H9 (cell line): Measurements from ENCODE around the gene GOLGA8N. TPM values are rescaled to one million over a fixed set of nuclear protein-coding genes. Genes with fewer than 3 reads are reported as not detected.

Experiments
- DNase-seq: peaks from one replicate; pipeline ENCODE4 v3.0.0-alpha.2; 2017
- H2AFZ ChIP-seq: one replicate; pipeline ENCODE4 v1.6.1; 2013; ENCODE audit warnings: mild to moderate bottlenecking, low read length, control low read depth, moderate library complexity
- H2AK5ac ChIP-seq: 2 replicates; pipeline ENCODE4 v1.6.1; 2013; ENCODE audit warnings: low read length, control low read depth, mixed read lengths; ENCODE audit not compliant: insufficient read length
- H2BK120ac ChIP-seq: one replicate; pipeline ENCODE4 v1.6.1; 2013; ENCODE audit warnings: low read depth, mild to moderate bottlenecking, low read length, control low read depth, inconsistent platforms; ENCODE audit not compliant: poor library complexity, severe bottlenecking
- H2BK12ac ChIP-seq: 2 replicates; pipeline ENCODE4 v1.6.1; 2013; ENCODE audit warnings: low read length, control low read depth, mixed read lengths, low read depth; ENCODE audit not compliant: insufficient read length
- H2BK15ac ChIP-seq: 2 replicates; pipeline ENCODE4 v1.6.1; 2013; ENCODE audit warnings: low read depth, low read length, control low read depth
- H2BK20ac ChIP-seq: one replicate; pipeline ENCODE4 v1.6.1; 2013; ENCODE audit warnings: low read depth, mild to moderate bottlenecking, low read length, control low read depth, inconsistent platforms; ENCODE audit not compliant: poor library complexity, severe bottlenecking
- H2BK5ac ChIP-seq: 2 replicates; pipeline ENCODE4 v1.6.1; 2013; ENCODE audit warnings: low read length, control low read depth, mixed read lengths; ENCODE audit not compliant: insufficient read length
- H3K14ac ChIP-seq: 2 replicates; pipeline ENCODE4 v1.6.1; 2013; ENCODE audit warnings: low read length, control low read depth; ENCODE audit not compliant: insufficient read depth
- H3K18ac ChIP-seq: 2 replicates; pipeline ENCODE4 v1.6.1; 2013; ENCODE audit warnings: low read depth, mild to moderate bottlenecking, mixed read lengths, low read length, control low read depth; ENCODE audit not compliant: insufficient read length
- H3K23ac ChIP-seq: 2 replicates; pipeline ENCODE4 v1.6.1; 2013; ENCODE audit warnings: low read length, control low read depth, mixed read lengths, low read depth; ENCODE audit not compliant: insufficient read length
- H3K23me2 ChIP-seq: 2 replicates; pipeline ENCODE4 v1.6.1; 2013; ENCODE audit warnings: low read depth, mild to moderate bottlenecking, mixed read lengths, low read length, control low read depth; ENCODE audit not compliant: insufficient read length, poor library complexity, severe bottlenecking
- H3K27ac ChIP-seq: 2 replicates; pipeline ENCODE4 v1.5.1; 2013; ENCODE audit warnings: low read length, control low read depth, mixed read lengths, low read depth; ENCODE audit not compliant: insufficient read length
- H3K27me3 ChIP-seq: 2 replicates; pipeline ENCODE4 v1.6.1; 2013; ENCODE audit warnings: low read length, control low read depth, inconsistent platforms; ENCODE audit not compliant: insufficient read depth
- H3K4ac ChIP-seq: 2 replicates; pipeline ENCODE4 v1.6.1; 2013; ENCODE audit warnings: low read depth, mild to moderate bottlenecking, control low read depth, inconsistent platforms, low read length, moderate library complexity
- H3K4me1 ChIP-seq: 2 replicates; pipeline ENCODE4 v1.6.1; 2013; ENCODE audit warnings: low read length, control low read depth, inconsistent platforms; ENCODE audit not compliant: insufficient read depth
- H3K4me2 ChIP-seq: 2 replicates; pipeline ENCODE4 v1.6.1; 2013; ENCODE audit warnings: low read length, control low read depth, mixed read lengths; ENCODE audit not compliant: insufficient read length, insufficient read depth
- H3K56ac ChIP-seq: 2 replicates; pipeline ENCODE4 v1.6.1; 2013; ENCODE audit warnings: low read depth, mild to moderate bottlenecking, mixed read lengths, low read length, control low read depth; ENCODE audit not compliant: insufficient read length
- H3K79me1 ChIP-seq: 2 replicates; pipeline ENCODE4 v1.6.1; 2013; ENCODE audit warnings: low read depth, mild to moderate bottlenecking, moderate library complexity, low read length, control low read depth, inconsistent platforms; ENCODE audit not compliant: insufficient read depth, poor library complexity, severe bottlenecking
- H3K79me2 ChIP-seq: 2 replicates; pipeline ENCODE4 v1.6.1; 2013; ENCODE audit warnings: low read length, control low read depth, inconsistent platforms; ENCODE audit not compliant: insufficient read depth
- H3K9ac ChIP-seq: 2 replicates; pipeline ENCODE4 v1.6.1; 2013; ENCODE audit warnings: low read length, control low read depth, mixed read lengths; ENCODE audit not compliant: insufficient read length; ENCODE audit errors: extremely low read depth
- H3K9me3 ChIP-seq: one replicate; pipeline ENCODE4 v1.6.1; 2013; ENCODE audit warnings: low read depth, low read length, inconsistent platforms; ENCODE audit not compliant: control insufficient read depth
- H3T11ph ChIP-seq: one replicate; pipeline ENCODE4 v1.6.1; 2013; ENCODE audit warnings: mild to moderate bottlenecking, low read length, control low read depth, inconsistent platforms
- H4K20me1 ChIP-seq: one replicate; pipeline ENCODE4 v1.6.1; 2013; ENCODE audit not compliant: control insufficient read depth, insufficient read length, insufficient read depth
- H4K5ac ChIP-seq: 2 replicates; pipeline ENCODE4 v1.6.1; 2013; ENCODE audit warnings: low read depth, mild to moderate bottlenecking, mixed read lengths, low read length, control low read depth; ENCODE audit not compliant: insufficient read length
- H4K8ac ChIP-seq: replicated peaks from 2 replicates; pipeline ENCODE4 v1.6.1; 2013; ENCODE audit warnings: low read length, control low read depth, mixed read lengths, low read depth; ENCODE audit not compliant: insufficient read length
- H4K91ac ChIP-seq: 2 replicates; pipeline ENCODE4 v1.6.1; 2013; ENCODE audit warnings: low read depth, mild to moderate bottlenecking, moderate library complexity, mixed read lengths, low read length, control low read depth; ENCODE audit not compliant: insufficient read length
- H3K27ac Mint-ChIP-seq, 3 experiments: 2 replicates in 2 of 3; 3 replicates in 1 of 3; pipeline ENCODE4 v1.8.0; 2020 to 2021; ENCODE audit warnings: mixed read lengths in 3 of 3, mild to moderate bottlenecking in 1 of 3, moderate library complexity in 1 of 3
- H3K27me3 Mint-ChIP-seq: 2 replicates; pipeline ENCODE4 v1.8.0; 2021; ENCODE audit warnings: low read depth, mild to moderate bottlenecking, moderate library complexity, mixed read lengths
- H3K36me3 Mint-ChIP-seq, 3 experiments: 2 replicates in 2 of 3; 3 replicates in 1 of 3; pipeline ENCODE4 v1.8.0; 2020 to 2021; ENCODE audit warnings: low read depth in 3 of 3, mixed read lengths in 3 of 3; ENCODE audit not compliant: insufficient read depth in 1 of 3
- H3K4me1 Mint-ChIP-seq, 2 experiments: 2 replicates each; pipeline ENCODE4 v1.8.0; 2020; ENCODE audit warnings: mixed read lengths in 2 of 2
- H3K4me3 Mint-ChIP-seq, 2 experiments: 2 replicates in 1 of 2; 3 replicates in 1 of 2; pipeline ENCODE4 v1.8.0; 2020 to 2021; ENCODE audit warnings: mild to moderate bottlenecking in 2 of 2, mixed read lengths in 2 of 2, moderate library complexity in 1 of 2
- H3K9me3 Mint-ChIP-seq, 2 experiments: 2 replicates in 1 of 2; 3 replicates in 1 of 2; pipeline ENCODE4 v1.8.0; 2020; ENCODE audit warnings: mild to moderate bottlenecking in 2 of 2, mixed read lengths in 2 of 2, moderate library complexity in 1 of 2
- CTCF ChIP-seq: fragments of 200-600 bp; sonication (generic); conservative IDR thresholded peaks from 3 replicates; pipeline ENCODE4 v1.8.0; 2021; ENCODE audit warnings: antibody characterized with exemption, mild to moderate bottlenecking
- WGBS: extraction: QIAGEN DNeasy Blood & Tissue Kit; methylation state at CpG from one replicate; pipeline ENCODE4 v1.1.7; 2013; ENCODE audit warnings: missing lambda C conversion rate, low lambda C conversion rate, mixed read lengths; ENCODE audit not compliant: insufficient read length; ENCODE audit errors: extremely low coverage; 5-methylcytosine and 5-hydroxymethylcytosine counted together
- total RNA-seq: library from RNA; stranded (reverse); gene quantifications from 2 replicates; pipeline ENCODE4 v1.2.1, GENCODE V29; 2021

GOLGA8N gene
- total RNA-seq, 1 experiment from 2014 or later = 0.50 TPM

GRCh38 chr15:32636410-32636809, 43.2 kb downstream of the GOLGA8N start:
- no peak overlapping the region for H3K23ac ChIP-seq
- no CpG with 5 or more reads among the region's 3 CpGs for WGBS
- no peaks in the 10 kb centered on the region for H3K9me3 ChIP-seq
- H3K4me1 ChIP-seq = no peaks in the 10 kb centered on the region
- Mint-ChIP-seq H3K27me3 (no peaks in the 10 kb centered on the region), H3K4me3 (no peak overlapping the region), H3K9me3 (no peaks in the 10 kb centered on the region), H3K36me3 (peaks cover 27 to 53% (median 49%) of the 10 kb centered on the region in 3 experiments), H3K4me1 (peaks cover 4% of the 10 kb centered on the region in 2 experiments), H3K27ac (no peak overlapping the region)
- H3K56ac ChIP-seq = no peak overlapping the region
- H3K27ac ChIP-seq = no peak overlapping the region
- no peak overlapping the region for H3K4me2 ChIP-seq
- no peak overlapping the region for H4K5ac ChIP-seq
- H4K20me1 ChIP-seq = no peaks in the 10 kb centered on the region
- H3K18ac ChIP-seq = no peak overlapping the region
- no peak overlapping the region for H4K91ac ChIP-seq
- H2BK5ac ChIP-seq = no peak overlapping the region
- H4K8ac ChIP-seq = no peak overlapping the region
- no peaks in the 10 kb centered on the region for H3K79me2 ChIP-seq
- no peak overlapping the region for H3K9ac ChIP-seq
- no peak overlapping the region for H2AFZ ChIP-seq
- no peaks in the 10 kb centered on the region for H3K27me3 ChIP-seq
- H2BK12ac ChIP-seq = no peak overlapping the region
- H2BK120ac ChIP-seq = no peak overlapping the region
- no peaks in the 10 kb centered on the region for H3K79me1 ChIP-seq
- no peaks in the 10 kb centered on the region for H3K23me2 ChIP-seq
- DNase-seq = no peak
- no peak overlapping the region for H3K14ac ChIP-seq
- no peak overlapping the region for H3K4ac ChIP-seq
- H2BK20ac ChIP-seq = no peak overlapping the region
- H2BK15ac ChIP-seq = no peak overlapping the region
- no peak overlapping the region for H2AK5ac ChIP-seq
- TF ChIP-seq CTCF = no peak
- H3T11ph ChIP-seq = no peak overlapping the region
